ENCODE measurements around the gene TACC3. TPM values are rescaled to one million over a fixed set of nuclear protein-coding genes. Genes with fewer than 3 reads are reported as not detected.
A peak's percentile ranks its signal among the peaks of the same experiment; 100 is the strongest.

Gene TACC3
- total RNA-seq, 1 experiment from 2014 or later, result 156 TPM

DNA sequence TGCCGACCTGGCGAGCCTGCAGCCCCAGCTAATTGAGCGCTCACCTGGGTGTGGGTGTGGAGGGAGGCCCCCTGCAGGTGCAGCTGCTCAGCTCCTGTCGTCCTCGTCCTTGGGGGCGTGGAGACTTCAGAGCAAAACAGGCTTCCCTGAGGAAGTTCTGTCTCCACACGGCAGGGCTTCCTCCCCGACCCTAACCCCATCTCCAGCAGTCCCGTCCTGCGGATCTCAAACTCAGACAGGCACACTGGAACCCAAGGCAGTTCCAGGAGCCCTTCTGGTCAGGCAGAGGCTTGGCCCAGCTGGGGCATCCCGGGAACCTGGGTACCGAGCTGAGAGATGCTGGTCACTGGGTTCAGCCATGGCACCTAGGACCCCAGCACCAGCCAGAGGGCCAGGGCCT, 24.4 kb downstream of the TACC3 start:
- H2BK12ac ChIP-seq (ENCODE audit: insufficient read length, low read depth, low read length), result no peak overlapping the region
- H3K9ac ChIP-seq (ENCODE audit: extremely low read depth, insufficient read length, low read length), result no peak overlapping the region
- H3T11ph ChIP-seq (ENCODE audit: low read length), result no peak overlapping the region
- no peak overlapping the region for H3K23ac ChIP-seq (ENCODE audit: insufficient read length, low read depth, low read length)
- H2AK5ac ChIP-seq (ENCODE audit: insufficient read length, low read length), result no peak overlapping the region
- H3K56ac ChIP-seq (ENCODE audit: insufficient read length, low read depth, low read length), result no peak overlapping the region
- Mint-ChIP-seq H3K4me1 (peaks cover 0 to 8% of the 10 kb centered on the region in 2 experiments; a peak in 1 of 4 replicates), H3K36me3 (ENCODE audit: insufficient read depth in 1 of 3, low read depth in 3 of 3) (peaks cover 16 to 48% (median 38%) of the 10 kb centered on the region in 3 experiments; a peak in 6 of 7 replicates), H3K9me3 (no peaks in the 10 kb centered on the region), H3K4me3 (no peak overlapping the region), H3K27ac (0 out of 7 replicates have a peak overlapping the region, but pooled peaks of 1 of the 3 experiments have one; percentile 20), H3K27me3 (ENCODE audit: low read depth) (no peaks in the 10 kb centered on the region)
- WGBS (ENCODE audit: extremely low coverage, insufficient read length, low lambda C conversion rate), result no CpG with 5 or more reads among the region's 12 CpGs
- TF ChIP-seq, protein P1, sequence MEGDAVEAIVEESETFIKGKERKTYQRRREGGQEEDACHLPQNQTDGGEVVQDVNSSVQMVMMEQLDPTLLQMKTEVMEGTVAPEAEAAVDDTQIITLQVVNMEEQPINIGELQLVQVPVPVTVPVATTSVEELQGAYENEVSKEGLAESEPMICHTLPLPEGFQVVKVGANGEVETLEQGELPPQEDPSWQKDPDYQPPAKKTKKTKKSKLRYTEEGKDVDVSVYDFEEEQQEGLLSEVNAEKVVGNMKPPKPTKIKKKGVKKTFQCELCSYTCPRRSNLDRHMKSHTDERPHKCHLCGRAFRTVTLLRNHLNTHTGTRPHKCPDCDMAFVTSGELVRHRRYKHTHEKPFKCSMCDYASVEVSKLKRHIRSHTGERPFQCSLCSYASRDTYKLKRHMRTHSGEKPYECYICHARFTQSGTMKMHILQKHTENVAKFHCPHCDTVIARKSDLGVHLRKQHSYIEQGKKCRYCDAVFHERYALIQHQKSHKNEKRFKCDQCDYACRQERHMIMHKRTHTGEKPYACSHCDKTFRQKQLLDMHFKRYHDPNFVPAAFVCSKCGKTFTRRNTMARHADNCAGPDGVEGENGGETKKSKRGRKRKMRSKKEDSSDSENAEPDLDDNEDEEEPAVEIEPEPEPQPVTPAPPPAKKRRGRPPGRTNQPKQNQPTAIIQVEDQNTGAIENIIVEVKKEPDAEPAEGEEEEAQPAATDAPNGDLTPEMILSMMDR (conservative IDR thresholded peaks at IDR 0.05), result no peak
- H3K79me2 ChIP-seq (ENCODE audit: insufficient read depth, low read length), result no peaks in the 10 kb centered on the region
- no peak for DNase-seq
- no peaks in the 10 kb centered on the region for H3K79me1 ChIP-seq (ENCODE audit: insufficient read depth, low read depth, low read length, poor library complexity, severe bottlenecking)
- no peaks in the 10 kb centered on the region for H3K27me3 ChIP-seq (ENCODE audit: insufficient read depth, low read length)
- H3K18ac ChIP-seq (ENCODE audit: insufficient read length, low read depth, low read length), result no peak overlapping the region
- H3K4me2 ChIP-seq (ENCODE audit: insufficient read depth, insufficient read length, low read length), result no peak overlapping the region
- H3K4me1 ChIP-seq (ENCODE audit: insufficient read depth, low read length), result no peaks in the 10 kb centered on the region
- H4K91ac ChIP-seq (ENCODE audit: insufficient read length, low read depth, low read length), result no peak overlapping the region
- no peak overlapping the region for H2AFZ ChIP-seq (ENCODE audit: low read length)
- H4K20me1 ChIP-seq (ENCODE audit: control insufficient read depth, insufficient read depth, insufficient read length), result no peaks in the 10 kb centered on the region
- H2BK120ac ChIP-seq (ENCODE audit: low read depth, low read length, poor library complexity, severe bottlenecking), result no peak overlapping the region
- H3K23me2 ChIP-seq (ENCODE audit: insufficient read length, low read depth, low read length, poor library complexity, severe bottlenecking), result no peaks in the 10 kb centered on the region
- no peak overlapping the region for H4K5ac ChIP-seq (ENCODE audit: insufficient read length, low read depth, low read length)
- no peaks in the 10 kb centered on the region for H3K9me3 ChIP-seq (ENCODE audit: control insufficient read depth, low read depth, low read length)
- H2BK15ac ChIP-seq (ENCODE audit: low read depth, low read length), result no peak overlapping the region
- no peak overlapping the region for H3K27ac ChIP-seq (ENCODE audit: insufficient read length, low read depth, low read length)
- no peak overlapping the region for H2BK5ac ChIP-seq (ENCODE audit: insufficient read length, low read length)
- H2BK20ac ChIP-seq (ENCODE audit: low read depth, low read length, poor library complexity, severe bottlenecking), result no peak overlapping the region
- no peak overlapping the region for H3K14ac ChIP-seq (ENCODE audit: insufficient read depth, low read length)
- H4K8ac ChIP-seq (replicated peaks; ENCODE audit: insufficient read length, low read depth, low read length), result no peak overlapping the region
- H3K4ac ChIP-seq (ENCODE audit: low read depth, low read length), result no peak overlapping the region
